ENCODE results near the gene HSH2D.

GRCh38 chr19:16127080-16127479 lies 16.4 kb upstream of the HSH2D start:
- TF ChIP-seq FOXP2 (optimal IDR thresholded peaks at IDR 0.05; ENCODE audit: borderline replicate concordance, extremely low read depth, extremely low read length, insufficient read depth) (no peak), REST (IDR thresholded peaks at IDR 0.05; ENCODE audit: insufficient read depth in 1 of 2, low read depth in 2 of 2, low read length in 2 of 2) (no peak), SIN3A (IDR thresholded peaks at IDR 0.05; ENCODE audit: borderline replicate concordance, insufficient read depth, low read length) (no peak), TAF1 (IDR thresholded peaks at IDR 0.05; ENCODE audit: borderline replicate concordance, insufficient read depth, low read length) (no peak), POLR2AphosphoS5 (IDR thresholded peaks at IDR 0.05; ENCODE audit: low read depth, low read length) (no peak)
